Liver (tissue), 3 donors: ENCODE data around the gene HBA2.

Experiments used
- ATF3 ChIP-seq: IDR thresholded peaks from 2 replicates; pipeline ENCODE4 v1.6.1; 2016; ENCODE audit warnings: antibody characterized with exemption
- CTCF ChIP-seq: fragments of 150-350 bp; IDR thresholded peaks from 2 replicates; pipeline ENCODE4 v1.5.1; 2017; ENCODE audit warnings: improper control_type of control experiment, low read depth, low read length; ENCODE audit not compliant: missing input control
- GABPA ChIP-seq, 2 donors: IDR thresholded peaks in 1 of 2; conservative IDR thresholded peaks in 1 of 2; 2 replicates each; pipeline ENCODE4 v1.6.1; 2016; ENCODE audit warnings: antibody characterized with exemption in 2 of 2, mild to moderate bottlenecking in 1 of 2, moderate library complexity in 1 of 2
- HNF4A ChIP-seq, 2 donors: conservative IDR thresholded peaks; 2 replicates each; pipeline ENCODE4 v1.6.1; 2016; ENCODE audit warnings: antibody characterized with exemption in 2 of 2, mild to moderate bottlenecking in 2 of 2
- HNF4G ChIP-seq: IDR thresholded peaks from 2 replicates; pipeline ENCODE4 v1.6.1; 2016; ENCODE audit warnings: antibody characterized with exemption
- JUND ChIP-seq, 2 donors: IDR thresholded peaks; 2 replicates each; pipeline ENCODE4 v1.6.1; 2016; ENCODE audit warnings: antibody characterized with exemption in 2 of 2
- RAD21 ChIP-seq, 2 donors: IDR thresholded peaks; 2 replicates each; pipeline ENCODE4 v1.6.1; 2016; ENCODE audit warnings: antibody characterized with exemption in 2 of 2, mild to moderate bottlenecking in 2 of 2
- REST ChIP-seq: IDR thresholded peaks from 2 replicates; pipeline ENCODE4 v1.6.1; 2016; ENCODE audit warnings: antibody characterized with exemption, mild to moderate bottlenecking
- SP1 ChIP-seq: IDR thresholded peaks from 2 replicates; pipeline ENCODE4 v1.6.1; 2018; ENCODE audit warnings: antibody characterized with exemption, mild to moderate bottlenecking
- TAF1 ChIP-seq: conservative IDR thresholded peaks from 2 replicates; pipeline ENCODE4 v1.6.1; 2016; ENCODE audit warnings: antibody characterized with exemption, mild to moderate bottlenecking
- YY1 ChIP-seq: IDR thresholded peaks from 2 replicates; pipeline ENCODE4 v1.6.1; 2016; ENCODE audit warnings: antibody characterized with exemption, mild to moderate bottlenecking
- ZBTB33 ChIP-seq: IDR thresholded peaks from 2 replicates; pipeline ENCODE4 v1.6.1; 2016; ENCODE audit warnings: antibody characterized with exemption
- donor health status: healthy.
- donor health status: healthy.

GRCh38 chr16:169014-169413, 3.7 kb upstream of the HBA2 start:
- TF ChIP-seq TAF1 (no peak), CTCF (no peak), RAD21 (IDR thresholded peaks at IDR 0.05) (no peak), REST (no peak), HNF4G (no peak), JUND (IDR thresholded peaks at IDR 0.05) (no peak), ATF3 (no peak), ZBTB33 (no peak), HNF4A (conservative IDR thresholded peaks at IDR 0.05) (no peak), YY1 (no peak), GABPA (IDR thresholded peaks at IDR 0.05 in 1 of 2, conservative IDR thresholded peaks at IDR 0.05 in 1 of 2) (no peak), SP1 (no peak)
